NCI-H2171 treated with DMSO at 0.1 percent for 48 hours (cell line): ENCODE results near the gene C11orf86.

Source experiments
- DNase-seq: peaks from one replicate; lab custom pipeline; 2025; lab: John Stamatoyannopoulos, UW

C11orf86 gene

DNA sequence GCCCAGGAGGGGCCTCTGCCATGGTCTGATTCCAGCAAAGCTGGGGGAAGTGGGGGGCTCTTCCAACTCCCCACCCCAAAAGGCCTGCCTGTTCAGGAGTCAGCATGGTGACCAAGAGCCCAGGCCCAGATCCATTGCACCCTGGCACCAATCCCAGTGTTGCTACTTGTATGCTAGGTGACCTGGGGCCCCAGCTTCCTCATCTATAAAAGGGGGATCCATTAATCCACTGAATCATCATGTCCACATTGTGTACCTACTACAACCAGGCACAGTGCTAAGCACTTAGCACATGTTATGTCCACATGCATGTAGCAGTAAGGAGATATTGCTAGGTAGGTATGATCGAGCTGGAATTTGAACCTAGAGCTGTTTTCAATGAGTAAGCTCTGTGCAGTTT lies 49.9 kb downstream of the C11orf86 start:
- DNase-seq: no peak

GRCh38 chr11:67025750-67026149 lies 50.6 kb downstream of the C11orf86 start:
- DNase-seq: no peak
